ENCODE measurements around the gene BIN2. TPM values are rescaled to one million over a fixed set of nuclear protein-coding genes. Genes with fewer than 3 reads are reported as not detected.
A peak's percentile ranks its signal among the peaks of the same experiment; 100 is the strongest.

Gene BIN2
- total and polyA plus RNA-seq, 9 of the 15 experiments (the other 6 are each of a cell fraction or from before 2014, with no cell fraction given): 0.04 to 0.39 (median 0.25) TPM; not detected in 1

- BruUV-seq (replicated peaks): no TSS peak
- Histone ChIP-seq H2AFZ (ENCODE audit: low read depth, low read length) (no peak overlapping the region), H4K20me1 (replicated peaks; ENCODE audit: control insufficient read depth, insufficient read depth, low read length) (no peaks in the 10 kb centered on the region; the same call in 1 of the 2 replicates), H3K79me2 (ENCODE audit: control insufficient read depth, insufficient read depth, low read length) (no peaks in the 10 kb centered on the region), H3K4me2 (ENCODE audit: insufficient read depth, low read length) (no peak overlapping the region), H3K4me3 (no peak overlapping the region), H3K36me3 (ENCODE audit: control insufficient read depth, insufficient read depth, low read length) (no peaks in the 10 kb centered on the region), H3K9me1 (ENCODE audit: control insufficient read depth, insufficient read depth, low read length) (no peaks in the 10 kb centered on the region), H3K27me3 (ENCODE audit: control insufficient read depth in 2 of 2, insufficient read depth in 2 of 2, low read length in 2 of 2) (no peaks in the 10 kb centered on the region), H3K4me1 (replicated peaks in 1 of 2; ENCODE audit: control insufficient read depth in 2 of 2, insufficient read depth in 2 of 2, low read length in 2 of 2) (peaks cover 12 to 15% of the 10 kb centered on the region in 2 experiments), H3K9ac (ENCODE audit: insufficient read depth in 1 of 2, low read depth in 2 of 2, low read length in 2 of 2) (no peak overlapping the region), H3K9me3 (replicated peaks; ENCODE audit: control insufficient read depth, insufficient read depth, low read depth, low read length) (no peaks in the 10 kb centered on the region), H3K27ac (ENCODE audit: extremely low read depth, low read depth, low read length) (no peak overlapping the region)
- no peak for DNase-seq (ENCODE audit: extremely low read depth in 1 of 4, low spot score in 3 of 4)
- TF ChIP-seq CEBPG (CRISPR knock-in tag; IDR thresholded peaks at IDR 0.05) (no peak), CEBPG (tag; conservative IDR thresholded peaks at IDR 0.05 in 1 of 2, IDR thresholded peaks at IDR 0.05 in 1 of 2) (peak in 1 of 2 experiments; percentile 35; a peak in 1 of 4 replicates), CEBPB (tag; IDR thresholded peaks at IDR 0.05) (peak; percentile 63), REST (IDR thresholded peaks at IDR 0.05; ENCODE audit: borderline replicate concordance) (no peak), REST (CRISPR knock-in tag; IDR thresholded peaks at IDR 0.05; ENCODE audit: low read depth) (no peak), ZBTB7A (IDR thresholded peaks at IDR 0.05; ENCODE audit: borderline replicate concordance, control insufficient read depth, low read depth, low read length) (no peak), RFX7 (CRISPR knock-in tag; IDR thresholded peaks at IDR 0.05) (no peak), GABPB1 (CRISPR knock-in tag; IDR thresholded peaks at IDR 0.05) (no peak), CBX2 (IDR thresholded peaks at IDR 0.05; ENCODE audit: insufficient read depth, low read length, poor library complexity, severe bottlenecking) (no peak)
- POLR2A ChIA-PET: interaction anchor here (1.3 kb wide), 1 partner anchor 13 kb away, joined by 4 read pairs; no protein-coding TSS in a partner anchor
- 72% methylated on average over 9 of the region's 9 CpGs for WGBS (ENCODE audit: insufficient coverage, low coverage, missing lambda C conversion rate)
- in situ Hi-C loops (cut with MboI) (no loop called here), intact Hi-C loops (cut with micrococcal nuclease) (no loop called here)
- FAIRE-seq: no peak
- ATAC-seq: no peak
- CTCF ChIA-PET (ENCODE audit: low intra/inter-chr PET ratio): no interaction called here
Measured at GRCh38 chr12:51370667-51371066, 46.7 kb upstream of the BIN2 start.

Data from K562 (cell line).